ENCODE results near the gene CTU2. TPM values are rescaled to one million over a fixed set of nuclear protein-coding genes. Genes with fewer than 3 reads are reported as not detected.

The CTU2 gene
- polyA plus RNA-seq, 1 donor from 2014 or later = 26.3 TPM

GRCh38 chr16:88753191-88753590 lies 46.9 kb downstream of the CTU2 start (continued):
- no peak for TF ChIP-seq RAD21 (conservative IDR thresholded peaks at IDR 0.05)
- TF ChIP-seq MXI1 (conservative IDR thresholded peaks at IDR 0.05; ENCODE audit: poor library complexity, severe bottlenecking) = no peak
- no peak for TF ChIP-seq EZH2 (IDR thresholded peaks at IDR 0.05; ENCODE audit: borderline replicate concordance, insufficient read depth, low read length, poor library complexity, severe bottlenecking)

DNA sequence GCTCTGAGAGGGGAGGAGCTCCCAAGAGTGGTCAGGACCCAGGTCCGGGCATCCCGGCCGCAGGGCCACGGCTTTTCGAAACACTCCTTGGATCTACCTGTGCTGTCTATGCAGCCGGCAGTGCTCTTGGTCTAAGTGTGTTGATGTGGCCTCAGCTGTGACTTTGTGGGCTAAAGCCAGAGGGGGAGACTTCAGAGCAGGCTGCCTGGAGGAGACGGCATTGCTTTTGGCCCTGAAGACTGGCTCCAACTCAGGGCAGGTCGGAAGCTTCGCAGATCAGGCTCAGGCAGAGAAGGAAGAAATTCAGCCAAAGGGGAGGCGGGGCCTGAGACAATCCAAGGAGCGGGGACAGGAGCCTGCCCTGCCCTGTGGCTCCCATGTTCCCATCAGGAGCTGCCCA lies 47.3 kb downstream of the CTU2 start:
- Histone ChIP-seq H3K9ac (ENCODE audit: low read length) (no peak overlapping the region), H4K20me1 (ENCODE audit: insufficient read depth) (no peaks in the 10 kb centered on the region), H3F3A (ENCODE audit: insufficient read depth, low read length, poor library complexity, severe bottlenecking) (no peaks in the 10 kb centered on the region), H3K4me3 (ENCODE audit: low read length) (no peak overlapping the region), H3K79me2 (replicated peaks; ENCODE audit: insufficient read depth, low read length) (no peaks in the 10 kb centered on the region), H3K9me2 (ENCODE audit: insufficient read depth, low read length) (no peaks in the 10 kb centered on the region), H3K36me3 (ENCODE audit: insufficient read depth, low read length) (no peaks in the 10 kb centered on the region), H3K27ac (ENCODE audit: low read length) (no peak overlapping the region), H3K9me3 (ENCODE audit: low read length) (no peaks in the 10 kb centered on the region), H3K27me3 (ENCODE audit: insufficient read depth, low read depth, low read length) (no peaks in the 10 kb centered on the region), H3K4me2 (ENCODE audit: low read length) (no peak overlapping the region), H2AFZ (ENCODE audit: low read depth, low read length) (no peak overlapping the region)
- TF ChIP-seq EP300 (conservative IDR thresholded peaks at IDR 0.05; ENCODE audit: poor library complexity, severe bottlenecking) (no peak), SMC3 (conservative IDR thresholded peaks at IDR 0.05; ENCODE audit: poor library complexity) (no peak), POLR2AphosphoS5 (IDR thresholded peaks at IDR 0.05) (no peak), REST (IDR thresholded peaks at IDR 0.05; ENCODE audit: borderline replicate concordance) (no peak), TAF1 (IDR thresholded peaks at IDR 0.05; ENCODE audit: low read depth) (no peak), RAD21 (conservative IDR thresholded peaks at IDR 0.05) (no peak), MXI1 (conservative IDR thresholded peaks at IDR 0.05; ENCODE audit: poor library complexity, severe bottlenecking) (no peak), EZH2 (IDR thresholded peaks at IDR 0.05; ENCODE audit: borderline replicate concordance, insufficient read depth, low read length, poor library complexity, severe bottlenecking) (no peak)
- TF ChIP-seq, protein P1, sequence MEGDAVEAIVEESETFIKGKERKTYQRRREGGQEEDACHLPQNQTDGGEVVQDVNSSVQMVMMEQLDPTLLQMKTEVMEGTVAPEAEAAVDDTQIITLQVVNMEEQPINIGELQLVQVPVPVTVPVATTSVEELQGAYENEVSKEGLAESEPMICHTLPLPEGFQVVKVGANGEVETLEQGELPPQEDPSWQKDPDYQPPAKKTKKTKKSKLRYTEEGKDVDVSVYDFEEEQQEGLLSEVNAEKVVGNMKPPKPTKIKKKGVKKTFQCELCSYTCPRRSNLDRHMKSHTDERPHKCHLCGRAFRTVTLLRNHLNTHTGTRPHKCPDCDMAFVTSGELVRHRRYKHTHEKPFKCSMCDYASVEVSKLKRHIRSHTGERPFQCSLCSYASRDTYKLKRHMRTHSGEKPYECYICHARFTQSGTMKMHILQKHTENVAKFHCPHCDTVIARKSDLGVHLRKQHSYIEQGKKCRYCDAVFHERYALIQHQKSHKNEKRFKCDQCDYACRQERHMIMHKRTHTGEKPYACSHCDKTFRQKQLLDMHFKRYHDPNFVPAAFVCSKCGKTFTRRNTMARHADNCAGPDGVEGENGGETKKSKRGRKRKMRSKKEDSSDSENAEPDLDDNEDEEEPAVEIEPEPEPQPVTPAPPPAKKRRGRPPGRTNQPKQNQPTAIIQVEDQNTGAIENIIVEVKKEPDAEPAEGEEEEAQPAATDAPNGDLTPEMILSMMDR (IDR thresholded peaks at IDR 0.05; ENCODE audit: poor library complexity, severe bottlenecking) = no peak

DNA sequence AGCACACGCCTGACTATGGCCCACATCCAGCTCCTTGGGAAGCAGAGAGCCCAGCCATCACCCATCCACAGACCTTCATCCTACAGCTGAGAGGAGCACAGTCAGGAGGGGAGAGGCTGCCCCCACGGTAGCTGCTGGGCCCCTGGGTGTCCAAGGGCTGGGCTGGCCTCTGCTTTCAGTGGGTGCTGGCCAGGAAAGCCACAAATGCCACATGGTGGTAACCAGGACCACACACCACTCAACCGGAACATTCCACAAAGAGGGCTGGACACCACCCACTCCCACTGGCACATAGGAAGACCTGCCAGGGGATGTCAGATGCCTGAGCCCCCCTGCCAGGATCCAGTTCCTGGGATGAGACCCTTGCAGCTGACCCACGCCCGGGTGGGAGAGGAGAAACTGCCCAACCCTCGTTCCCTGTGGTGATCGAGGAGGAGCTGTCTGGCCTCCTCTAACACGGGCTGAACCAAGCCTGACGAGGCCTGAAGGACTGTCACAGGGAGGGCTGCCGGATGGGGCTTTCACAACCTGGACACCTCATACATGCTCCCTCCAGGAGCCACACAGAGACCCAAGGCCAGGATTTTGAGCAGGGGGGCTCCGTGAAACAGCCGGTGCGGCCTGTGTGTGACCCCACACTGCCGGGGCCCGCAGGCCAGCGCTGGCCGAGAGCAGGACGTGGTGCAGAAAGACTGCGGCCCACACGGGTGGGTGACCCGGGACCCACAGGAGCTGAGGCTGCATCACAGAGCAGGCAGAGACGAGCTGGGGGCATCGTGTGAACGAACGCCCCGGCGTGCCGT lies 48.0 kb downstream of the CTU2 start:
- no peak overlapping the region for H3K4me2 ChIP-seq (ENCODE audit: low read length)
- TF ChIP-seq TAF1 (IDR thresholded peaks at IDR 0.05; ENCODE audit: low read depth) = no peak
- TF ChIP-seq POLR2AphosphoS5 (IDR thresholded peaks at IDR 0.05) = no peak
- no peak for TF ChIP-seq SMC3 (conservative IDR thresholded peaks at IDR 0.05; ENCODE audit: poor library complexity)
- TF ChIP-seq, protein P1 (IDR thresholded peaks at IDR 0.05; ENCODE audit: poor library complexity, severe bottlenecking) = no peak
- TF ChIP-seq MXI1 (conservative IDR thresholded peaks at IDR 0.05; ENCODE audit: poor library complexity, severe bottlenecking) = no peak
- no peak for TF ChIP-seq EP300 (conservative IDR thresholded peaks at IDR 0.05; ENCODE audit: poor library complexity, severe bottlenecking)
- no peak for TF ChIP-seq EZH2 (IDR thresholded peaks at IDR 0.05; ENCODE audit: borderline replicate concordance, insufficient read depth, low read length, poor library complexity, severe bottlenecking)
- TF ChIP-seq RAD21 (conservative IDR thresholded peaks at IDR 0.05) = no peak
- no peak for TF ChIP-seq REST (IDR thresholded peaks at IDR 0.05; ENCODE audit: borderline replicate concordance)
- no peaks in the 10 kb centered on the region for H3F3A ChIP-seq (ENCODE audit: insufficient read depth, low read length, poor library complexity, severe bottlenecking)
- H3K79me2 ChIP-seq (replicated peaks; ENCODE audit: insufficient read depth, low read length) = no peaks in the 10 kb centered on the region
- H4K20me1 ChIP-seq (ENCODE audit: insufficient read depth) = no peaks in the 10 kb centered on the region
- no peaks in the 10 kb centered on the region for H3K27me3 ChIP-seq (ENCODE audit: insufficient read depth, low read depth, low read length)
- no peak overlapping the region for H2AFZ ChIP-seq (ENCODE audit: low read depth, low read length)
- H3K36me3 ChIP-seq (ENCODE audit: insufficient read depth, low read length) = no peaks in the 10 kb centered on the region
- no peaks in the 10 kb centered on the region for H3K9me3 ChIP-seq (ENCODE audit: low read length)
- no peak overlapping the region for H3K27ac ChIP-seq (ENCODE audit: low read length)
- H3K9me2 ChIP-seq (ENCODE audit: insufficient read depth, low read length) = no peaks in the 10 kb centered on the region
- H3K4me3 ChIP-seq (ENCODE audit: low read length) = no peak overlapping the region
- H3K9ac ChIP-seq (ENCODE audit: low read length) = no peak overlapping the region

Data from neural cell (in vitro differentiated cells).